BLaER1 treated with 17β-estradiol and CSF1 and Interleukin-3, amounts not matched to agents 10 nM and 100 nM (cell line): Measurements from ENCODE around the gene L3MBTL3.
"Not testable (repeated sequence)": the region's sequence is repeated elsewhere in the genome, so short reads cannot be mapped to it uniquely, and the experiment has no call there.

ENCODE experiments used
- H3K27ac ChIP-seq, 11 experiments: shearing (Covaris generic); formaldehyde crosslinking; 2 replicates each; pipeline ENCODE4 v1.8.1; 2022
- H3K27me3 ChIP-seq, 11 experiments: shearing (Covaris generic); formaldehyde crosslinking; 2 replicates each; pipeline ENCODE4 v1.8.1; 2022
- H3K36me3 ChIP-seq, 11 experiments: shearing (Covaris generic); formaldehyde crosslinking; 2 replicates each; pipeline ENCODE4 v1.8.1; 2022
- H3K4me1 ChIP-seq, 10 experiments: shearing (Covaris generic); formaldehyde crosslinking; 2 replicates each; pipeline ENCODE4 v1.8.1; 2022
- H3K4me2 ChIP-seq, 11 experiments: shearing (Covaris generic); formaldehyde crosslinking; 2 replicates each; pipeline ENCODE4 v1.8.1; 2022
- H3K4me3 ChIP-seq, 10 experiments: shearing (Covaris generic); formaldehyde crosslinking; 2 replicates each; pipeline ENCODE4 v1.8.1; 2022
- H3K9ac ChIP-seq, 11 experiments: shearing (Covaris generic); formaldehyde crosslinking; 2 replicates each; pipeline ENCODE4 v1.8.1; 2022
- H3K9me3 ChIP-seq, 11 experiments: shearing (Covaris generic); formaldehyde crosslinking; replicated peaks in 1 of 11; 2 replicates each; pipeline ENCODE4 v1.8.1; 2022
- H4K20me1 ChIP-seq, 11 experiments: shearing (Covaris generic); formaldehyde crosslinking; 2 replicates each; pipeline ENCODE4 v1.8.1; 2022
- Cebpa-rat ChIP-seq, 11 experiments: shearing (Covaris generic); IDR thresholded peaks; 2 replicates each; pipeline ENCODE4 v1.8.1; 2022

L3MBTL3 gene

DNA sequence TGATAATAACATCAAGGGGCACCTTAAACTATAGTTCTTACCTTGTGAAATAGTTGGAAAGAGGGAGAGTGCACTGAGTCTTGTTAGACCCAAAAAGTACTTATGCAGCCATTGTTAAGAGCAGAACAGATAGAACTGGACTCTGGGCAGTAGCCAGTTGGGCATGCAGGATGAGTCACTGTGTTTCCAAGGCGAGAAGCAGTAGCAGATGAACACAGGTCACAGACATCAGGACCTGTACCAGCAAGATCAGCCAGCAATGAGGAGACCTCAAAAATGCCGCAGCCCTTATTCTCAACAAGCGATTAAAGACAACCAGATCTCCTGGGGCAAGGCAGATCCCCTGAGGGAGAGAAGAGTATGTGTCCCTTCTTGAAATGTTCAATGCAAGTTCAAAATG lies 125.3 kb downstream of the L3MBTL3 start:
- Histone ChIP-seq H4K20me1 (no peaks in the 10 kb centered on the region), H3K4me1 (peaks cover 0 to 8% (median 0%) of the 10 kb centered on the region in 10 experiments; a peak in 3 of 20 replicates), H3K4me3 (no peak overlapping the region), H3K36me3 (peaks cover 27 to 75% (median 46%) of the 10 kb centered on the region in 11 experiments; a peak in 21 of 22 replicates), H3K9ac (no peak overlapping the region), H3K27ac (no peak overlapping the region), H3K9me3 (no peaks in the 10 kb centered on the region), H3K27me3 (no peaks in the 10 kb centered on the region), H3K4me2 (no peak overlapping the region)
- TF ChIP-seq Cebpa-rat (IDR thresholded peaks at IDR 0.05), result no peak

DNA sequence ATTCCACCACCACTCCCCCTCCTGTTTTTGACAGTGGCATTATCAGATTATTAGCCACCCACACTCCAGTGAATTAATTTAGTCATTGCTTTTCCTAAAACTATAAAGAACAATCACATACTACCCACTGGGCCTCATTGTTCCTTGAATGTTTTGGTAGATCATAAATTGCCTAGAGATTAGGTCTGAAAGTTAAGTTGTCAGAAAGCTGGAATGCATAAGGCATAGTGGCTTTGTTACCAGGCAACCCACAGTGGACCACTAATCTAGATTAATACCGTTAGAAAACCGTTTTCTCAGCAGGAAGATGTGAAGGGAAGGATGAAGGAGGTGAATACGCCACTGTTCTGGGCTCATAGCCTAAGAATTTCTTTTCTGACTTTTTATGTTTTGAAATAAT lies 128.7 kb downstream of the L3MBTL3 start:
- no peaks in the 10 kb centered on the region for H4K20me1 ChIP-seq
- no peak overlapping the region for H3K4me3 ChIP-seq
- no peaks in the 10 kb centered on the region for H3K27me3 ChIP-seq
- TF ChIP-seq Cebpa-rat (IDR thresholded peaks at IDR 0.05), result no peak
- H3K9me3 ChIP-seq, result no peaks in the 10 kb centered on the region
- no peak overlapping the region for H3K9ac ChIP-seq
- H3K4me2 ChIP-seq, result no peak overlapping the region
- H3K36me3 ChIP-seq, result peaks cover 11 to 44% (median 28%) of the 10 kb centered on the region in 11 experiments; a peak in 18 of 22 replicates
- no peaks in the 10 kb centered on the region for H3K4me1 ChIP-seq
- no peak overlapping the region for H3K27ac ChIP-seq

DNA sequence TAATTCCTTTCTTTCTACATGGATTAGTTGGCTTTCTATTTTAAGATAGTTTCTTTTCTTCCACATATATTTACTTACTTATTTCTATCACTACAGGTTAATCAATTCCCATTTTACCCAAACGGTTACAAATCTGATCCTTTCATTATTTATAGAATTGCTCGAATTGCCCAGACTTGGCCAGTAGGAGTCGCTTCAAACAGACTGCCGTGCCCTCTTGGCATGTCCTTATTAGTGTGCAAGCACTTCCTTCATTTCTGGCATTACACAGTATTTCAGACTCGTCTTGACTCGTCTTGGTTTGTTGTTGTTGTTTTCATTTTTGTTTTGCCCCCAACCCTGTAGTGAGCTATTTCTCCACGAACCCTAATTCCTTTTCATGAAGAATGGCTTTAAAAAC lies 129.8 kb downstream of the L3MBTL3 start:
- peaks cover 6 to 33% (median 17%) of the 10 kb centered on the region in 11 experiments; a peak in 15 of 22 replicates for H3K36me3 ChIP-seq
- no peaks in the 10 kb centered on the region for H3K9me3 ChIP-seq
- no peak overlapping the region for H3K4me3 ChIP-seq
- no peaks in the 10 kb centered on the region for H3K27me3 ChIP-seq
- H3K4me2 ChIP-seq, result no peak overlapping the region
- no peaks in the 10 kb centered on the region for H3K4me1 ChIP-seq
- TF ChIP-seq Cebpa-rat (IDR thresholded peaks at IDR 0.05), result no peak
- H4K20me1 ChIP-seq, result no peaks in the 10 kb centered on the region
- no peak overlapping the region for H3K27ac ChIP-seq
- H3K9ac ChIP-seq, result no peak overlapping the region

DNA sequence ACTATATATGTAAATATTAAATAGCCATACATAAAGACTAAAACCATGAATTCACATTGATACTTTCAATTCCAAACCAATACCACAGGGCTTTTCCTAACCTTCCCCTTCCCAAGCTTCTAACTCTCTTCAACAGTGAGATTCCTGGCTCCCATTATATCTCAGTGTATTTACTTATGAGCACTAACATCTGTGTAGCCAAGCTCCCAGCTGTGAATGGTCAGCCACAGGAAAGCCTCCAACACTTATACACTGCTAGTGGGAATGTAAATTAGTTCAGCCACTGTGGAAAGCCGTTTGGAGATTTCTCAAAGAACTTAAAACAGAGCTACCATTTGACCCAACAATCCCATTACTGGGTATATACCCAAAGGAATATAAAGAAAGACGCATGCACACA lies 130.6 kb downstream of the L3MBTL3 start:
- not testable (repeated sequence) for H3K27ac ChIP-seq, H3K9ac ChIP-seq, H3K27me3 ChIP-seq, H3K4me1 ChIP-seq, H3K4me3 ChIP-seq, H4K20me1 ChIP-seq, H3K9me3 ChIP-seq, H3K4me2 ChIP-seq
- peaks cover 0 to 25% (median 8%) of the 10 kb centered on the region in 11 experiments; a peak in 11 of 22 replicates for H3K36me3 ChIP-seq

DNA sequence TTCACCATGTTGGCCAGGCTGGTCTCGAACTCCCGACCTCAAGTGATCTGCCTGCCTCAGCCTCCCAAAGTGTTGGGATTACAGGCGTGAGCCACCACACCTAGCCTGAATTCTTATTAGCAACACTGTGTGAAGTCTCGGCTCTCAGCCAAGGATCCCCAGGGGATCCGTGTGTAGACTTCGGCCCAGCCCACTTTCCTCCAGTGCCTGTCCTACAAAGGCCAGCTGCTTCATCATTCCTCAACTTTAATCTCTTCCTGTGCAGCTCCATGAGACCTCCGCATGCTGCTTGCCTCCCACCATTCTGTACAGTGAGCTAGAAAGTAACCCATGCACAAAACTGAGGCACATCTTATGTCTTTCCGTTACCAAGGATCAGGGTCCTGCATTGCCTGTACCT lies 132.5 kb downstream of the L3MBTL3 start:
- Histone ChIP-seq H4K20me1 (no peaks in the 10 kb centered on the region), H3K4me1 (no peaks in the 10 kb centered on the region), H3K36me3 (peaks cover 0 to 19% (median 7%) of the 10 kb centered on the region in 11 experiments; a peak in 7 of 22 replicates), H3K27me3 (no peaks in the 10 kb centered on the region), H3K9me3 (no peaks in the 10 kb centered on the region), H3K4me3 (no peak overlapping the region), H3K27ac (no peak overlapping the region), H3K9ac (no peak overlapping the region), H3K4me2 (no peak overlapping the region)
- TF ChIP-seq Cebpa-rat (IDR thresholded peaks at IDR 0.05), result no peak

DNA sequence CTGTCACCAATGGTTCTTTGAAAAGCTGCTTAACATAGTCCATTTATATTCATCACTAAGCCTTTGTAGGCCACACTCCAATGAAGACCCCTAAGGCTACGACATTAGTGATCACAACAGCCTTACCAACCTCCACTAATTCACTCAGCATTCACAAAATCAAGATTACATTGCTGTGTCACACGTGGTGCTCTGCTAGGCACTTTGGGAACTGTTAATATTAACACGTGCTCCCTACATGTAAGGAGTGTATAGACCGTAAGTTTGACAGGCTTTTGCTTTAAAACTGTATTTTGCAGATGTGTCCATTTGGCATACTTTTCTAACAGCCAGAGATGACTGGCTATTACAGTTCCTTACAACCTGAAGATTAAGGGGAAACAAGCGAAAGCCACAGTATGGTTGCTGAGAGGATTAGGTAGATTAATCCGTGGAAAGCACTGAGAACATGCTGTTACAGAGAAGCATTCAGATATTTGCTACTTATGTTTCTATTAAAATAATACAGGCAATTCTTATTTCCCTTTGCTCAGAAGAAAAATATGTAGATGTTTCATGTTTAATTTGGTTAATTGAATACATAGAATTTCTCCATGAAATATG lies 134.6 kb downstream of the L3MBTL3 start:
- H3K36me3 ChIP-seq, result peaks cover 0 to 15% (median 3%) of the 10 kb centered on the region in 11 experiments; a peak in 7 of 22 replicates
- no peak overlapping the region for H3K4me2 ChIP-seq
- no peaks in the 10 kb centered on the region for H4K20me1 ChIP-seq
- TF ChIP-seq Cebpa-rat (IDR thresholded peaks at IDR 0.05), result no peak
- no peaks in the 10 kb centered on the region for H3K4me1 ChIP-seq
- H3K27ac ChIP-seq, result no peak overlapping the region
- H3K4me3 ChIP-seq, result no peak overlapping the region
- H3K9ac ChIP-seq, result no peak overlapping the region
- H3K27me3 ChIP-seq, result no peaks in the 10 kb centered on the region
- H3K9me3 ChIP-seq, result peaks cover 0 to 1% (median 0%) of the 10 kb centered on the region in 11 experiments; a peak in 1 of 22 replicates

DNA sequence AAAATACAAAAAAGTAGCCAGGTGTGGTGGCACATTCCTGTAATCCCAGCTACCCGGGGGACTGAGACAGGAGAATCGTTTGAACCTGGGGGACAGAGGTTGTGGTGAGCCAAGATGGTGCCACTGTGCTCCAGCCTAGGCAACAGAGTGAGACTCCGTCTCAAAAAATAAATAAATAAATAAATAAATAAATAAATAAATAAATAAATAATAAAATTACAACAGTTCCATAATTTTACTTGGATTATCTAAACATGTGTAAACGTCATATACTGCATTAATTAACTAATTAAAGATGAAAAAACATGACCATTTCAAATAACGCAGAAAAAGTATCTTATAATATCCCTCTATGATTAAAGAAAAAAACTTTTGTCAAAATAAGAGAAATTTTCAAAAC lies 138.5 kb downstream of the L3MBTL3 start:
- no peak for TF ChIP-seq Cebpa-rat (IDR thresholded peaks at IDR 0.05)
- no peaks in the 10 kb centered on the region for H4K20me1 ChIP-seq

DNA sequence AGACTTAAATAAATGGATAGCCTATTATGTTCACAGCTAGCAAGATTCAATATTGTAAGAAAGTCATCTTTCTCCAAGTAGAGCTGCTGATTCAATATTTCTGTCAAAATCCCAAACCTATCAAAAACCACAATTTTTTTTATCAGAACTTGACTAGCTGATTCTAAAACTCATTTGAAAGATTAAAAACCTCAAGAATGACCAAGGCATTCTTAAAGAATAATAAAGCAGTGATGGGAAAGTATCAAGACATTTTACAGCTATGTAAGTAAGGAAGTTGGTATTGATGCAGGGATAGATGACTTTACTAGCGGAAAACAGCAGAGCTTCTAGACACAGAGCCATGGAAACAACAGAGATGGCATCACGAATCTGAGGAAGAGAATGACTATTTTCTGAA lies 139.7 kb downstream of the L3MBTL3 start:
- no peak overlapping the region for H3K9ac ChIP-seq
- TF ChIP-seq Cebpa-rat (IDR thresholded peaks at IDR 0.05), result no peak
- no peaks in the 10 kb centered on the region for H3K27me3 ChIP-seq
- H3K4me3 ChIP-seq, result no peak overlapping the region
- H3K4me1 ChIP-seq, result no peaks in the 10 kb centered on the region
- no peak overlapping the region for H3K4me2 ChIP-seq
- H4K20me1 ChIP-seq, result no peaks in the 10 kb centered on the region
- no peak overlapping the region for H3K27ac ChIP-seq
- H3K36me3 ChIP-seq, result no peaks in the 10 kb centered on the region
- H3K9me3 ChIP-seq, result peaks cover 6 to 17% (median 11%) of the 10 kb centered on the region in 11 experiments; a peak in 16 of 22 replicates

More for the DNA sequence above, 138.5 kb downstream of the L3MBTL3 start:
- no peak overlapping the region for H3K9ac ChIP-seq
- no peaks in the 10 kb centered on the region for H3K36me3 ChIP-seq
- no peak overlapping the region for H3K4me2 ChIP-seq
- no peaks in the 10 kb centered on the region for H3K4me1 ChIP-seq
- H3K9me3 ChIP-seq, result peaks cover 6 to 17% (median 11%) of the 10 kb centered on the region in 11 experiments; a peak in 16 of 22 replicates
- H3K27ac ChIP-seq, result no peak overlapping the region
- no peak overlapping the region for H3K4me3 ChIP-seq
- H3K27me3 ChIP-seq, result no peaks in the 10 kb centered on the region

DNA sequence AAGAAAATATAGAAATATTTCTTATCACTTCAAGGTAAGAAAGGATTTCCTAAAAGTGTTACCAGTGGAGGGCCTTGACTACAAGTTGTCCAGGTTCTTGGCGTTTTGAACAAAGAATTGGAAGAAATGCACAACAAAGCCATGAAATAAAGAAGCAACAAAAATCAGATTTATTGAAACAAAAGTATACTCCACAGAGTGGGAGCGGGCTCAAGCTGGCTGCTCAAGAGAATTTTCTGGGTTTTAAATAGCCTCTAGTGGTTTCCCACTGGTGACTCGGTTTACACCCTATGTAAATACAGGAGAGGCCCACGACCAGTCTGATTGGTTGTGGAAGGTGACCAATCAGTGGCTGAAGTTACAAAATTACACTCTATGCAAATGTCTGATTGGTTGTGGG lies 140.2 kb downstream of the L3MBTL3 start:
- TF ChIP-seq Cebpa-rat (IDR thresholded peaks at IDR 0.05), result no peak
- Histone ChIP-seq H3K27me3 (no peaks in the 10 kb centered on the region), H3K36me3 (no peaks in the 10 kb centered on the region), H4K20me1 (no peaks in the 10 kb centered on the region), H3K9me3 (peaks cover 6 to 17% (median 11%) of the 10 kb centered on the region in 11 experiments; a peak in 16 of 22 replicates), H3K4me1 (no peaks in the 10 kb centered on the region), H3K9ac (no peak overlapping the region), H3K27ac (no peak overlapping the region), H3K4me3 (no peak overlapping the region), H3K4me2 (no peak overlapping the region)

DNA sequence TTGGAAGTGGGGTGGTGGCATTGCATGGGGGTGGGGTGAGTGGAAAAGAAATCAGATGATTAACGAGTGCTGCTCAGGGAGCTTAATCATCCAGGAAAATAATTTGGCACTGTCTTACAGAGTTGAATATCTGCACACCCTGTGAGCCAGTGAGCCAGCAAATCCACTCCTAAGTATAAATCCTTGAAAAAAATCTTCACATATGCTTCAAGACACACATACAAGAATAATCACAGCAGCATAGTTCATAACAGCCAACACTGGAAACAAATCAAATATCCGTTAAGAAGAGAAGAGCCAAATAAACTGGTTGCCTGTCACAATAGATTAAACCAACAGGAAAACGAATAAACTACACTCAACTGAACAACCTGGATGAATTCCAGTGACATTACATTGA lies 141.6 kb downstream of the L3MBTL3 start:
- Histone ChIP-seq H3K9ac (no peak overlapping the region), H3K27ac (no peak overlapping the region), H3K27me3 (no peaks in the 10 kb centered on the region), H3K9me3 (peaks cover 6 to 17% (median 11%) of the 10 kb centered on the region in 11 experiments; a peak in 16 of 22 replicates), H3K4me1 (peaks cover 0 to 4% (median 0%) of the 10 kb centered on the region in 10 experiments; a peak in 1 of 20 replicates), H3K4me2 (no peak overlapping the region), H4K20me1 (no peaks in the 10 kb centered on the region), H3K36me3 (no peaks in the 10 kb centered on the region), H3K4me3 (no peak overlapping the region)
- TF ChIP-seq Cebpa-rat (IDR thresholded peaks at IDR 0.05), result no peak
